Measurements from ENCODE around the gene IL33.

DNA sequence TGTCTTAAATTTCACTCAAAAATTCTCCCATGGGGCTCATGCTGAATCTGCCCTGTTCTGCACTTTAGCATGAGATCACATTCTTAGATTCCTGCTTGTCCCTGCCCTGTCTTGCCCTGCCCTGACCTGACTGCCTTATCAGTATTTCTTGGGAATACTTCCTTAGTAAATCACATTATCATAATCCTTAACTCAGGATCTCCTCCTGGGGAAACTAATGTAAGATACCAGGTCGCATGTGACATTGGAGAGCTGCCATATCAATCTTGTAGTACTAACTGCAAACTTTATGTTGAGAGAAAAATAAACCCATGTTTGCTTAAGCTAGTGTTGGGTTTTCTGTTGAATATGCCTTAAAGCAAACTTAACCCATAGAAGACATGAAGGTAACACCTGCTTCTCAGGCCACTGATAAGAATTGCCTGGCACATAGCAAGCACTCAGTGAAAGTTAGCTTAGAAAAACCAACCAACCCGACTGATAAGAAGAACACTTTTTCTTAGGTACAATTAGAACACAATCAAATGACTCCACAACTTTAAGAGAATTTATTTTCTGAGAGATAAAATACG, 53.3 kb downstream of the IL33 start:
- TF ChIP-seq, protein P1, sequence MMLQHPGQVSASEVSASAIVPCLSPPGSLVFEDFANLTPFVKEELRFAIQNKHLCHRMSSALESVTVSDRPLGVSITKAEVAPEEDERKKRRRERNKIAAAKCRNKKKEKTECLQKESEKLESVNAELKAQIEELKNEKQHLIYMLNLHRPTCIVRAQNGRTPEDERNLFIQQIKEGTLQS (CRISPR knock-in tag; conservative IDR thresholded peaks at IDR 0.05) = no peak
- TF ChIP-seq, protein P2, sequence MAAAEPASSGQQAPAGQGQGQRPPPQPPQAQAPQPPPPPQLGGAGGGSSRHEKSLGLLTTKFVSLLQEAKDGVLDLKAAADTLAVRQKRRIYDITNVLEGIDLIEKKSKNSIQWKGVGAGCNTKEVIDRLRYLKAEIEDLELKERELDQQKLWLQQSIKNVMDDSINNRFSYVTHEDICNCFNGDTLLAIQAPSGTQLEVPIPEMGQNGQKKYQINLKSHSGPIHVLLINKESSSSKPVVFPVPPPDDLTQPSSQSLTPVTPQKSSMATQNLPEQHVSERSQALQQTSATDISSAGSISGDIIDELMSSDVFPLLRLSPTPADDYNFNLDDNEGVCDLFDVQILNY (CRISPR knock-in tag; IDR thresholded peaks at IDR 0.05) = no peak
- TF ChIP-seq, protein P3, sequence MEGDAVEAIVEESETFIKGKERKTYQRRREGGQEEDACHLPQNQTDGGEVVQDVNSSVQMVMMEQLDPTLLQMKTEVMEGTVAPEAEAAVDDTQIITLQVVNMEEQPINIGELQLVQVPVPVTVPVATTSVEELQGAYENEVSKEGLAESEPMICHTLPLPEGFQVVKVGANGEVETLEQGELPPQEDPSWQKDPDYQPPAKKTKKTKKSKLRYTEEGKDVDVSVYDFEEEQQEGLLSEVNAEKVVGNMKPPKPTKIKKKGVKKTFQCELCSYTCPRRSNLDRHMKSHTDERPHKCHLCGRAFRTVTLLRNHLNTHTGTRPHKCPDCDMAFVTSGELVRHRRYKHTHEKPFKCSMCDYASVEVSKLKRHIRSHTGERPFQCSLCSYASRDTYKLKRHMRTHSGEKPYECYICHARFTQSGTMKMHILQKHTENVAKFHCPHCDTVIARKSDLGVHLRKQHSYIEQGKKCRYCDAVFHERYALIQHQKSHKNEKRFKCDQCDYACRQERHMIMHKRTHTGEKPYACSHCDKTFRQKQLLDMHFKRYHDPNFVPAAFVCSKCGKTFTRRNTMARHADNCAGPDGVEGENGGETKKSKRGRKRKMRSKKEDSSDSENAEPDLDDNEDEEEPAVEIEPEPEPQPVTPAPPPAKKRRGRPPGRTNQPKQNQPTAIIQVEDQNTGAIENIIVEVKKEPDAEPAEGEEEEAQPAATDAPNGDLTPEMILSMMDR (IDR thresholded peaks at IDR 0.05) = no peak
- no peak for TF ChIP-seq TP53 (CRISPR knock-in tag; IDR thresholded peaks at IDR 0.05)
- TF ChIP-seq ZNF317 (CRISPR knock-in tag; IDR thresholded peaks at IDR 0.05; ENCODE audit: borderline replicate concordance, low read depth) = no peak
- TF ChIP-seq, protein P4, sequence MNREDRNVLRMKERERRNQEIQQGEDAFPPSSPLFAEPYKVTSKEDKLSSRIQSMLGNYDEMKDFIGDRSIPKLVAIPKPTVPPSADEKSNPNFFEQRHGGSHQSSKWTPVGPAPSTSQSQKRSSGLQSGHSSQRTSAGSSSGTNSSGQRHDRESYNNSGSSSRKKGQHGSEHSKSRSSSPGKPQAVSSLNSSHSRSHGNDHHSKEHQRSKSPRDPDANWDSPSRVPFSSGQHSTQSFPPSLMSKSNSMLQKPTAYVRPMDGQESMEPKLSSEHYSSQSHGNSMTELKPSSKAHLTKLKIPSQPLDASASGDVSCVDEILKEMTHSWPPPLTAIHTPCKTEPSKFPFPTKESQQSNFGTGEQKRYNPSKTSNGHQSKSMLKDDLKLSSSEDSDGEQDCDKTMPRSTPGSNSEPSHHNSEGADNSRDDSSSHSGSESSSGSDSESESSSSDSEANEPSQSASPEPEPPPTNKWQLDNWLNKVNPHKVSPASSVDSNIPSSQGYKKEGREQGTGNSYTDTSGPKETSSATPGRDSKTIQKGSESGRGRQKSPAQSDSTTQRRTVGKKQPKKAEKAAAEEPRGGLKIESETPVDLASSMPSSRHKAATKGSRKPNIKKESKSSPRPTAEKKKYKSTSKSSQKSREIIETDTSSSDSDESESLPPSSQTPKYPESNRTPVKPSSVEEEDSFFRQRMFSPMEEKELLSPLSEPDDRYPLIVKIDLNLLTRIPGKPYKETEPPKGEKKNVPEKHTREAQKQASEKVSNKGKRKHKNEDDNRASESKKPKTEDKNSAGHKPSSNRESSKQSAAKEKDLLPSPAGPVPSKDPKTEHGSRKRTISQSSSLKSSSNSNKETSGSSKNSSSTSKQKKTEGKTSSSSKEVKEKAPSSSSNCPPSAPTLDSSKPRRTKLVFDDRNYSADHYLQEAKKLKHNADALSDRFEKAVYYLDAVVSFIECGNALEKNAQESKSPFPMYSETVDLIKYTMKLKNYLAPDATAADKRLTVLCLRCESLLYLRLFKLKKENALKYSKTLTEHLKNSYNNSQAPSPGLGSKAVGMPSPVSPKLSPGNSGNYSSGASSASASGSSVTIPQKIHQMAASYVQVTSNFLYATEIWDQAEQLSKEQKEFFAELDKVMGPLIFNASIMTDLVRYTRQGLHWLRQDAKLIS (CRISPR knock-in tag; IDR thresholded peaks at IDR 0.05; ENCODE audit: borderline replicate concordance) = no peak
- TF ChIP-seq, protein P5, sequence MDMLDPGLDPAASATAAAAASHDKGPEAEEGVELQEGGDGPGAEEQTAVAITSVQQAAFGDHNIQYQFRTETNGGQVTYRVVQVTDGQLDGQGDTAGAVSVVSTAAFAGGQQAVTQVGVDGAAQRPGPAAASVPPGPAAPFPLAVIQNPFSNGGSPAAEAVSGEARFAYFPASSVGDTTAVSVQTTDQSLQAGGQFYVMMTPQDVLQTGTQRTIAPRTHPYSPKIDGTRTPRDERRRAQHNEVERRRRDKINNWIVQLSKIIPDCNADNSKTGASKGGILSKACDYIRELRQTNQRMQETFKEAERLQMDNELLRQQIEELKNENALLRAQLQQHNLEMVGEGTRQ (CRISPR knock-in tag; IDR thresholded peaks at IDR 0.05) = no peak

Measured in WTC11 (cell line).